IPS-11a (cell line): ENCODE results near the gene EML4.
"Not testable (repeated sequence)": the region's sequence is repeated elsewhere in the genome, so short reads cannot be mapped to it uniquely, and the experiment has no call there.

Source experiments
- H3K4me3 ChIP-seq: one replicate; pipeline ENCODE4 v1.5.1; 2013; ENCODE audit warnings: low read depth, low read length, control low read depth

The EML4 gene

GRCh38 chr2:42170619-42171395 is 1.7 kb downstream of the EML4 start:
- H3K4me3 ChIP-seq: peak overlapping the region; percentile 95

GRCh38 chr2:42171396-42171980 is 2.3 kb downstream of the EML4 start:
- no peak overlapping the region for H3K4me3 ChIP-seq

- no peak overlapping the region for H3K4me3 ChIP-seq
These were observed 2.9 kb downstream of the EML4 start for GRCh38 chr2:42172020-42172419.

GRCh38 chr2:42172566-42172965 is 3.4 kb downstream of the EML4 start:
- H3K4me3 ChIP-seq: no peak overlapping the region

- H3K4me3 ChIP-seq: not testable (repeated sequence)
These were observed 4.3 kb downstream of the EML4 start for GRCh38 chr2:42173467-42173866.

- H3K4me3 ChIP-seq: no peak overlapping the region
These were observed 8.0 kb downstream of the EML4 start for GRCh38 chr2:42176992-42177738.

- H3K4me3 ChIP-seq: no peak overlapping the region
These were observed 9.2 kb downstream of the EML4 start for GRCh38 chr2:42178335-42178734.

GRCh38 chr2:42180300-42180699 is 11.1 kb downstream of the EML4 start:
- no peak overlapping the region for H3K4me3 ChIP-seq

- no peak overlapping the region for H3K4me3 ChIP-seq
These were observed 13.6 kb downstream of the EML4 start for GRCh38 chr2:42182654-42183308.

- H3K4me3 ChIP-seq: no peak overlapping the region
These were observed 14.6 kb downstream of the EML4 start for GRCh38 chr2:42183775-42184174.

- no peak overlapping the region for H3K4me3 ChIP-seq
These were observed 15.2 kb downstream of the EML4 start for GRCh38 chr2:42184346-42184745.

- no peak overlapping the region for H3K4me3 ChIP-seq
These were observed 16.2 kb downstream of the EML4 start for GRCh38 chr2:42185220-42185921.

GRCh38 chr2:42186366-42186765 is 17.2 kb downstream of the EML4 start:
- H3K4me3 ChIP-seq: no peak overlapping the region

- no peak overlapping the region for H3K4me3 ChIP-seq
These were observed 17.9 kb downstream of the EML4 start for GRCh38 chr2:42186945-42187632.

GRCh38 chr2:42187886-42188285 is 18.7 kb downstream of the EML4 start:
- H3K4me3 ChIP-seq: no peak overlapping the region

- H3K4me3 ChIP-seq: no peak overlapping the region
These were observed 20.0 kb downstream of the EML4 start for GRCh38 chr2:42189235-42189566.

GRCh38 chr2:42190191-42190590 is 21.0 kb downstream of the EML4 start:
- no peak overlapping the region for H3K4me3 ChIP-seq

GRCh38 chr2:42191285-42192009 is 22.3 kb downstream of the EML4 start:
- no peak overlapping the region for H3K4me3 ChIP-seq

- no peak overlapping the region for H3K4me3 ChIP-seq
These were observed 22.8 kb downstream of the EML4 start for GRCh38 chr2:42192010-42192373.
